T-helper 1 cell treated with Interleukin-12 subunit alpha and Interleukin-12 subunit beta and Interleukin-4 antibody, amounts not matched to agents 30 μg/mL and 1 μg/mL, for 36 hours (primary cell): ENCODE results near the gene VWC2L.

ENCODE experiments used
- H3K27ac Mint-ChIP-seq: one replicate; pipeline ENCODE4 v1.8.0; 2021; ENCODE audit warnings: mild to moderate bottlenecking, mixed read lengths
- H3K27me3 Mint-ChIP-seq: one replicate; pipeline ENCODE4 v1.8.0; 2021; ENCODE audit warnings: low read depth, mixed read lengths
- H3K36me3 Mint-ChIP-seq: one replicate; pipeline ENCODE4 v1.8.0; 2021; ENCODE audit warnings: low read depth, mixed read lengths
- H3K4me1 Mint-ChIP-seq: one replicate; pipeline ENCODE4 v1.8.0; 2021; ENCODE audit warnings: low read depth, mixed read lengths
- H3K4me3 Mint-ChIP-seq: one replicate; pipeline ENCODE4 v1.8.0; 2021; ENCODE audit warnings: mild to moderate bottlenecking, moderate library complexity, mixed read lengths
- H3K9me3 Mint-ChIP-seq: one replicate; pipeline ENCODE4 v1.8.0; 2021; ENCODE audit warnings: mixed read lengths

VWC2L gene

GRCh38 chr2:214410918-214411554 lies at the start of gene VWC2L:
Gene VWC2L (plus strand): TSS chr2:214411054. CDS start chr2:214414194, 3,140 bp downstream.
- H3K27me3 Mint-ChIP-seq = no peaks in the 10 kb centered on the region
- H3K9me3 Mint-ChIP-seq = no peaks in the 10 kb centered on the region
- no peaks in the 10 kb centered on the region for H3K4me1 Mint-ChIP-seq
- H3K4me3 Mint-ChIP-seq = no peak within 1 kb of the TSS
- H3K27ac Mint-ChIP-seq = no peak within 1 kb of the TSS
- no peaks in the 10 kb centered on the region for H3K36me3 Mint-ChIP-seq

- Mint-ChIP-seq H3K4me3 (no peak overlapping the region), H3K9me3 (no peaks in the 10 kb centered on the region), H3K36me3 (no peaks in the 10 kb centered on the region), H3K27me3 (no peaks in the 10 kb centered on the region), H3K27ac (no peak overlapping the region), H3K4me1 (no peaks in the 10 kb centered on the region)
These were observed 49.7 kb upstream of the VWC2L start for GRCh38 chr2:214361116-214361515.

GRCh38 chr2:214365549-214365948 lies 45.3 kb upstream of the VWC2L start:
- no peaks in the 10 kb centered on the region for H3K4me1 Mint-ChIP-seq
- no peak overlapping the region for H3K27ac Mint-ChIP-seq
- H3K36me3 Mint-ChIP-seq = no peaks in the 10 kb centered on the region
- H3K4me3 Mint-ChIP-seq = no peak overlapping the region
- no peaks in the 10 kb centered on the region for H3K27me3 Mint-ChIP-seq
- H3K9me3 Mint-ChIP-seq = no peaks in the 10 kb centered on the region

- no peaks in the 10 kb centered on the region for H3K4me1 Mint-ChIP-seq
- no peaks in the 10 kb centered on the region for H3K9me3 Mint-ChIP-seq
- H3K4me3 Mint-ChIP-seq = no peak overlapping the region
- no peak overlapping the region for H3K27ac Mint-ChIP-seq
- no peaks in the 10 kb centered on the region for H3K27me3 Mint-ChIP-seq
- H3K36me3 Mint-ChIP-seq = no peaks in the 10 kb centered on the region
These were observed 43.7 kb upstream of the VWC2L start for GRCh38 chr2:214367171-214367570.

- no peak overlapping the region for H3K27ac Mint-ChIP-seq
These were observed 34.1 kb upstream of the VWC2L start for GRCh38 chr2:214376618-214377285.

GRCh38 chr2:214377286-214377624 lies 33.6 kb upstream of the VWC2L start:
- Mint-ChIP-seq H3K4me1 (no peaks in the 10 kb centered on the region), H3K4me3 (no peak overlapping the region), H3K27ac (no peak overlapping the region), H3K36me3 (no peaks in the 10 kb centered on the region), H3K27me3 (no peaks in the 10 kb centered on the region), H3K9me3 (no peaks in the 10 kb centered on the region)

More at GRCh38 chr2:214376618-214377285, 34.1 kb upstream of the VWC2L start:
- no peaks in the 10 kb centered on the region for H3K27me3 Mint-ChIP-seq
- H3K4me3 Mint-ChIP-seq = no peak overlapping the region
- no peaks in the 10 kb centered on the region for H3K9me3 Mint-ChIP-seq
- H3K36me3 Mint-ChIP-seq = no peaks in the 10 kb centered on the region
- no peaks in the 10 kb centered on the region for H3K4me1 Mint-ChIP-seq

GRCh38 chr2:214378455-214379103 lies 32.3 kb upstream of the VWC2L start:
- H3K4me3 Mint-ChIP-seq = no peak overlapping the region
- no peaks in the 10 kb centered on the region for H3K4me1 Mint-ChIP-seq
- no peaks in the 10 kb centered on the region for H3K36me3 Mint-ChIP-seq
- no peaks in the 10 kb centered on the region for H3K27me3 Mint-ChIP-seq
- no peaks in the 10 kb centered on the region for H3K9me3 Mint-ChIP-seq
- no peak overlapping the region for H3K27ac Mint-ChIP-seq

GRCh38 chr2:214379227-214379626 lies 31.6 kb upstream of the VWC2L start:
- no peak overlapping the region for H3K4me3 Mint-ChIP-seq
- H3K4me1 Mint-ChIP-seq = no peaks in the 10 kb centered on the region
- no peaks in the 10 kb centered on the region for H3K27me3 Mint-ChIP-seq
- no peaks in the 10 kb centered on the region for H3K36me3 Mint-ChIP-seq
- H3K27ac Mint-ChIP-seq = no peak overlapping the region
- H3K9me3 Mint-ChIP-seq = no peaks in the 10 kb centered on the region

GRCh38 chr2:214380681-214381080 lies 30.2 kb upstream of the VWC2L start:
- no peaks in the 10 kb centered on the region for H3K4me1 Mint-ChIP-seq
- no peaks in the 10 kb centered on the region for H3K27me3 Mint-ChIP-seq
- H3K36me3 Mint-ChIP-seq = no peaks in the 10 kb centered on the region
- no peaks in the 10 kb centered on the region for H3K9me3 Mint-ChIP-seq
- H3K4me3 Mint-ChIP-seq = no peak overlapping the region
- H3K27ac Mint-ChIP-seq = no peak overlapping the region

- no peaks in the 10 kb centered on the region for H3K9me3 Mint-ChIP-seq
- no peaks in the 10 kb centered on the region for H3K36me3 Mint-ChIP-seq
- no peaks in the 10 kb centered on the region for H3K27me3 Mint-ChIP-seq
- no peak overlapping the region for H3K4me3 Mint-ChIP-seq
- no peak overlapping the region for H3K27ac Mint-ChIP-seq
- H3K4me1 Mint-ChIP-seq = no peaks in the 10 kb centered on the region
These were observed 28.6 kb upstream of the VWC2L start for GRCh38 chr2:214382229-214382628.

- no peak overlapping the region for H3K27ac Mint-ChIP-seq
- no peak overlapping the region for H3K4me3 Mint-ChIP-seq
- H3K4me1 Mint-ChIP-seq = no peaks in the 10 kb centered on the region
- no peaks in the 10 kb centered on the region for H3K9me3 Mint-ChIP-seq
- H3K36me3 Mint-ChIP-seq = no peaks in the 10 kb centered on the region
- H3K27me3 Mint-ChIP-seq = no peaks in the 10 kb centered on the region
These were observed 24.1 kb upstream of the VWC2L start for GRCh38 chr2:214386720-214387119.

GRCh38 chr2:214389334-214389733 lies 21.5 kb upstream of the VWC2L start:
- Mint-ChIP-seq H3K27ac (no peak overlapping the region), H3K4me3 (no peak overlapping the region), H3K36me3 (no peaks in the 10 kb centered on the region), H3K27me3 (no peaks in the 10 kb centered on the region), H3K4me1 (no peaks in the 10 kb centered on the region), H3K9me3 (no peaks in the 10 kb centered on the region)

GRCh38 chr2:214393796-214394195 lies 17.1 kb upstream of the VWC2L start:
- Mint-ChIP-seq H3K36me3 (no peaks in the 10 kb centered on the region), H3K27ac (no peak overlapping the region), H3K4me1 (no peaks in the 10 kb centered on the region), H3K9me3 (no peaks in the 10 kb centered on the region), H3K27me3 (no peaks in the 10 kb centered on the region), H3K4me3 (no peak overlapping the region)

GRCh38 chr2:214395040-214395439 lies 15.8 kb upstream of the VWC2L start:
- H3K4me3 Mint-ChIP-seq = no peak overlapping the region
- no peaks in the 10 kb centered on the region for H3K9me3 Mint-ChIP-seq
- H3K4me1 Mint-ChIP-seq = no peaks in the 10 kb centered on the region
- no peak overlapping the region for H3K27ac Mint-ChIP-seq
- no peaks in the 10 kb centered on the region for H3K27me3 Mint-ChIP-seq
- no peaks in the 10 kb centered on the region for H3K36me3 Mint-ChIP-seq

- no peak overlapping the region for H3K27ac Mint-ChIP-seq
- no peaks in the 10 kb centered on the region for H3K36me3 Mint-ChIP-seq
- H3K27me3 Mint-ChIP-seq = no peaks in the 10 kb centered on the region
- H3K9me3 Mint-ChIP-seq = no peaks in the 10 kb centered on the region
- no peak overlapping the region for H3K4me3 Mint-ChIP-seq
- H3K4me1 Mint-ChIP-seq = no peaks in the 10 kb centered on the region
These were observed 9.3 kb upstream of the VWC2L start for GRCh38 chr2:214401580-214401979.
